Hepatocyte (in vitro differentiated cells): ENCODE results near the gene TBCD. TPM values are rescaled to one million over a fixed set of nuclear protein-coding genes. Genes with fewer than 3 reads are reported as not detected.

Source experiments
- DNase-seq: peaks from one replicate; pipeline ENCODE4 v3.0.0-alpha.2; 2016; ENCODE audit warnings: low spot score
- H2AFZ ChIP-seq: fragments of 200-600 bp; sonication (generic); 2 replicates; pipeline ENCODE4 v1.6.0; 2016; ENCODE audit warnings: antibody characterized with exemption, mild to moderate bottlenecking
- H3K27ac ChIP-seq: fragments of 200-600 bp; sonication (generic); 2 replicates; pipeline ENCODE4 v1.5.1; 2016; ENCODE audit warnings: mild to moderate bottlenecking
- H3K27me3 ChIP-seq: fragments of 200-600 bp; sonication (generic); 2 replicates; pipeline ENCODE4 v1.6.1; 2016
- H3K36me3 ChIP-seq: fragments of 200-600 bp; sonication (generic); replicated peaks from 2 replicates; pipeline ENCODE4 v1.5.1; 2016; ENCODE audit warnings: low read depth; ENCODE audit not compliant: insufficient read depth
- H3K4me1 ChIP-seq: fragments of 200-600 bp; sonication (generic); 2 replicates; pipeline ENCODE4 v1.5.1; 2016; ENCODE audit warnings: mild to moderate bottlenecking, moderate library complexity; ENCODE audit not compliant: insufficient read depth
- H3K4me2 ChIP-seq: fragments of 200-600 bp; sonication (generic); 2 replicates; pipeline ENCODE4 v1.6.0; 2016
- H3K4me3 ChIP-seq: fragments of 200-600 bp; sonication (generic); 2 replicates; pipeline ENCODE4 v1.5.1; 2016; ENCODE audit warnings: mild to moderate bottlenecking
- H3K79me2 ChIP-seq: fragments of 200-600 bp; sonication (generic); 2 replicates; pipeline ENCODE4 v1.6.0; 2017; ENCODE audit warnings: mild to moderate bottlenecking
- H3K9me2 ChIP-seq: fragments of 200-600 bp; sonication (generic); replicated peaks from 2 replicates; pipeline ENCODE4 v1.6.0; 2017; ENCODE audit warnings: mild to moderate bottlenecking; ENCODE audit not compliant: insufficient read depth
- H3K9me3 ChIP-seq: fragments of 200-600 bp; sonication (generic); 2 replicates; pipeline ENCODE4 v1.5.1; 2016; ENCODE audit warnings: low read depth, mild to moderate bottlenecking
- H4K20me1 ChIP-seq: fragments of 200-600 bp; sonication (generic); 2 replicates; pipeline ENCODE4 v1.6.0; 2016; ENCODE audit warnings: mild to moderate bottlenecking; ENCODE audit not compliant: insufficient read depth, poor library complexity, severe bottlenecking
- CTCF ChIP-seq: fragments of 200-600 bp; sonication (generic); IDR thresholded peaks from 2 replicates; pipeline ENCODE4 v1.5.1; 2016; ENCODE audit warnings: antibody characterized with exemption, mild to moderate bottlenecking; ENCODE audit not compliant: poor library complexity
- EZH2 ChIP-seq: fragments of 200-600 bp; sonication (generic); IDR thresholded peaks from 2 replicates; pipeline ENCODE4 v1.6.1; 2016; ENCODE audit warnings: antibody characterized with exemption, mild to moderate bottlenecking, borderline replicate concordance
- EZH2phosphoT487 ChIP-seq: fragments of 200-600 bp; sonication (generic); IDR thresholded peaks from one replicate; pipeline ENCODE4 v1.6.1; 2018; ENCODE audit warnings: antibody characterized with exemption, mild to moderate bottlenecking, low read depth, moderate library complexity; ENCODE audit not compliant: unreplicated experiment, severe bottlenecking
- WGBS: methylation state at CpG from one replicate; pipeline ENCODE4 v1.1.6; 2016; ENCODE audit warnings: low lambda C conversion rate; ENCODE audit errors: missing lambda C conversion rate; 5-methylcytosine and 5-hydroxymethylcytosine counted together
- polyA plus RNA-seq: library from polyadenylated mRNA; unstranded; fragments of >200 nt; fragmentation: Nextera tagmentation; extraction: Ambion mirVana; gene quantifications from 2 replicates; pipeline ENCODE4 v1.2.1, GENCODE V29; 2016
- total RNA-seq: library from RNA; depleted of rRNA; stranded (reverse); fragments of >200 nt; gene quantifications from 2 replicates; pipeline ENCODE4 v1.2.3, GENCODE V29; 2014

Gene TBCD
- total and polyA plus RNA-seq, 2 experiments from 2014 or later: 24.5 to 41.5 TPM

GRCh38 chr17:82924214-82924613, 172.3 kb downstream of the TBCD start:
- Histone ChIP-seq H3K36me3 (no peaks in the 10 kb centered on the region), H3K9me3 (no peaks in the 10 kb centered on the region), H3K9me2 (no peaks in the 10 kb centered on the region), H3K4me2 (no peak overlapping the region), H3K27ac (no peak overlapping the region), H3K79me2 (no peaks in the 10 kb centered on the region), H3K4me3 (no peak overlapping the region), H4K20me1 (no peaks in the 10 kb centered on the region), H3K4me1 (no peaks in the 10 kb centered on the region), H3K27me3 (no peaks in the 10 kb centered on the region), H2AFZ (no peak overlapping the region)
- no peak for DNase-seq
- TF ChIP-seq EZH2phosphoT487: no peak
- TF ChIP-seq EZH2: no peak
- TF ChIP-seq CTCF: no peak
- WGBS: 96% methylated on average over 13 of the region's 13 CpGs

GRCh38 chr17:82924812-82925211, 172.9 kb downstream of the TBCD start:
- Histone ChIP-seq H4K20me1 (no peaks in the 10 kb centered on the region), H3K9me3 (no peaks in the 10 kb centered on the region), H3K4me1 (no peaks in the 10 kb centered on the region), H3K4me2 (no peak overlapping the region), H2AFZ (no peak overlapping the region), H3K36me3 (no peaks in the 10 kb centered on the region), H3K79me2 (no peaks in the 10 kb centered on the region), H3K27ac (no peak overlapping the region), H3K27me3 (no peaks in the 10 kb centered on the region), H3K9me2 (no peaks in the 10 kb centered on the region), H3K4me3 (no peak overlapping the region)
- DNase-seq: no peak
- 92% methylated on average over 19 of the region's 19 CpGs for WGBS
- TF ChIP-seq EZH2phosphoT487 (no peak), EZH2 (no peak), CTCF (no peak)

- Histone ChIP-seq H3K27me3 (no peaks in the 10 kb centered on the region), H3K79me2 (no peaks in the 10 kb centered on the region), H4K20me1 (no peaks in the 10 kb centered on the region), H3K4me2 (no peak overlapping the region), H3K9me3 (no peaks in the 10 kb centered on the region), H3K27ac (no peak overlapping the region), H3K9me2 (no peaks in the 10 kb centered on the region), H2AFZ (no peak overlapping the region), H3K4me3 (no peak overlapping the region), H3K4me1 (no peaks in the 10 kb centered on the region), H3K36me3 (no peaks in the 10 kb centered on the region)
- WGBS: 93% methylated on average over 18 of the region's 18 CpGs
- no peak for TF ChIP-seq CTCF
- TF ChIP-seq EZH2phosphoT487: no peak
- TF ChIP-seq EZH2: no peak
- no peak for DNase-seq
Measured at GRCh38 chr17:82925336-82925735, 173.5 kb downstream of the TBCD start.

- Histone ChIP-seq H3K9me2 (no peaks in the 10 kb centered on the region), H3K4me2 (no peak overlapping the region), H3K4me3 (no peak overlapping the region), H2AFZ (no peak overlapping the region), H3K27me3 (no peaks in the 10 kb centered on the region), H3K4me1 (no peaks in the 10 kb centered on the region), H3K27ac (no peak overlapping the region), H3K9me3 (no peaks in the 10 kb centered on the region), H4K20me1 (no peaks in the 10 kb centered on the region), H3K36me3 (no peaks in the 10 kb centered on the region), H3K79me2 (no peaks in the 10 kb centered on the region)
- TF ChIP-seq EZH2: no peak
- no peak for TF ChIP-seq CTCF
- TF ChIP-seq EZH2phosphoT487: no peak
- no peak for DNase-seq
- 98% methylated on average over 7 of the region's 12 CpGs for WGBS
Measured at GRCh38 chr17:82926081-82926480, 174.2 kb downstream of the TBCD start.
